ENCODE measurements around the gene RASSF7.

RASSF7 gene

DNA sequence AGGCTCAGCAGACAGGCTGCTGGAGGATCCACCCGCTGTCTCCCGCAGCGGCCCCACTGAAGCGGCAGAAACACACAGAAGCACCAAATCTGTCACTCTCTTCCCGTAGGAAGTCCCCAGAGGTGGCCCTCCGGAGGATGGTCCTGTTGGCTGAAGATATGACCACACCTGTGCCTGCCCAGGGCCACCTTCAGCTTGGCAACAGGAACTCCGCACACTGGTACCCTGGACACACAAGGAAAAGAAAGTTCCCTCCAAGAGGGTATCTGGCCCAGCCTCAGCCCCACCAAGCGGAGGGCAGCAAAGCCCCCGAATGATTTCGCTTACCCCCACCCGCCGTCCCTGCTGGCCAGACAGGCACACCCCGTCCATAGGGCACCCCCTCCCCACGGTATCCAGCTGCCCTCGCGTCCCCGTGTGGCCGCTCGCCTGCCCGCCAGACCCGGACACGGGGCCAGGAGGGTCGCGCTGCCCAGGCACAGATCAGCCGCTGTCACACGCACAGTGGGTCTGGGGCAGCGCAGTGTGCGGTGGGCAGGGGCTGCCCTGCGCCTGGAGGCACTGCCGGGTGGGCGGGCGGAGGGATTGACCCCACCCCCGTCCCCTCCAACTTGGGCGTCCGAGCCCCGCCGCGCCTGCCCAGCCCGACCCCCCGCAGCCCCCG lies 7.0 kb downstream of the RASSF7 start:
- TF ChIP-seq, protein P1, sequence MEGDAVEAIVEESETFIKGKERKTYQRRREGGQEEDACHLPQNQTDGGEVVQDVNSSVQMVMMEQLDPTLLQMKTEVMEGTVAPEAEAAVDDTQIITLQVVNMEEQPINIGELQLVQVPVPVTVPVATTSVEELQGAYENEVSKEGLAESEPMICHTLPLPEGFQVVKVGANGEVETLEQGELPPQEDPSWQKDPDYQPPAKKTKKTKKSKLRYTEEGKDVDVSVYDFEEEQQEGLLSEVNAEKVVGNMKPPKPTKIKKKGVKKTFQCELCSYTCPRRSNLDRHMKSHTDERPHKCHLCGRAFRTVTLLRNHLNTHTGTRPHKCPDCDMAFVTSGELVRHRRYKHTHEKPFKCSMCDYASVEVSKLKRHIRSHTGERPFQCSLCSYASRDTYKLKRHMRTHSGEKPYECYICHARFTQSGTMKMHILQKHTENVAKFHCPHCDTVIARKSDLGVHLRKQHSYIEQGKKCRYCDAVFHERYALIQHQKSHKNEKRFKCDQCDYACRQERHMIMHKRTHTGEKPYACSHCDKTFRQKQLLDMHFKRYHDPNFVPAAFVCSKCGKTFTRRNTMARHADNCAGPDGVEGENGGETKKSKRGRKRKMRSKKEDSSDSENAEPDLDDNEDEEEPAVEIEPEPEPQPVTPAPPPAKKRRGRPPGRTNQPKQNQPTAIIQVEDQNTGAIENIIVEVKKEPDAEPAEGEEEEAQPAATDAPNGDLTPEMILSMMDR (IDR thresholded peaks at IDR 0.05; ENCODE audit: insufficient read depth, low read length, poor library complexity, severe bottlenecking) = no peak
- TF ChIP-seq EZH2phosphoT487 (conservative IDR thresholded peaks at IDR 0.05; ENCODE audit: low read length) = no peak
- Histone ChIP-seq H3K36me3 (ENCODE audit: low read length) (no peaks in the 10 kb centered on the region), H3K4me2 (ENCODE audit: low read depth, low read length, poor library complexity, severe bottlenecking) (peak overlapping the region; percentile 65), H3K9ac (ENCODE audit: low read length) (peak overlapping the region; percentile 79), H2AFZ (ENCODE audit: low read depth, low read length, severe bottlenecking) (peak overlapping the region; percentile 65), H4K20me1 (ENCODE audit: low read depth, low read length) (no peaks in the 10 kb centered on the region), H3K27me3 (ENCODE audit: low read length) (no peaks in the 10 kb centered on the region), H3K79me2 (ENCODE audit: insufficient read depth, low read length) (no peaks in the 10 kb centered on the region), H3F3A (ENCODE audit: insufficient read depth) (no peaks in the 10 kb centered on the region; the same call in 1 of the 2 replicates), H3K9me2 (replicated peaks; ENCODE audit: insufficient read depth, low read length) (no peaks in the 10 kb centered on the region), H3K9me3 (ENCODE audit: insufficient read depth, low read length) (no peaks in the 10 kb centered on the region), H3K4me3 (ENCODE audit: insufficient read depth, low read length, poor library complexity, severe bottlenecking) (peak overlapping the region; percentile 64), H3K27ac (ENCODE audit: low read depth, low read length) (no peak overlapping the region)

DNA sequence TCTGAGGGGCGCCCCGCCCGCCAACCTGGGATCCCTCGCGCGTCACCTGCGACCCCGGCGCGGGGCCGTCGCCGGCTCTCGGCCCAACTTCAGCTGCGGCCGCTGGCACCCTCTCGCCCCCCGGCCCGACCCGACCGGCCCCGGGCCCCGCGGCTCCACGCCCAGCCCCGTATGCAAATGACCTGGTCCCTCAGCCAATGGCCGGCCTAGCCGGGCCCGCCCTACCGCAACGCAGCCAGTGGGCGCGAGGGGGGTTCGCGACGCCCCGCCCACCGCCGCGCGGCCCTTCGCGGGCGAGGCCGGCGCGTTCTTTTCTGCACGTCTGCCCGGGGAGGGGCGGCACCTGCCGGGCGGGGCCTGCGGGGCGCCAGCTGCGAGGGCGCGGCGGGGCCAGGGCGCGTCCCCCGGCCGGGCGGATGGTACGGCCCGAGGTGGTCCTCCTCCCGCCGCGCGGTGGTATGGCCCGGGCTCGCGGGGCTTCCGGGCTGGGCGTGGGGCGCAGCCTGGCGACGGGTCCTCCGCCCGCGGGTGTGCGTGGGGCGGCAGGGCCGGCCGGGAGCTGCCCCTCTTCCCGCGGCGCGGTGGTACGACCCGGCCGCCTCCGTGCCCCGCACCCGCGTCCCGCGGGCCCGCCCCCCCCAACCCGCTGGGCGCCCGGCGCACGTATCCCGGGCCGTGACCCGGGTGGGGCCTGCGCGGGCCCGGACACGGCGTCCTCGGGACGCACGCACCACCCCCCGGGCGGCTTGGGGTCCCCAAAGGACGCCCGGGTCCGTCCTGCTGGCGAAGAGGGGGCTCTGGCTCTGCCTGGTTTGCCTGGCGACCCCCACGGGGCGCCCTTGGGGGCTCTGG lies 7.8 kb downstream of the RASSF7 start:
- no peak for TF ChIP-seq EZH2phosphoT487 (conservative IDR thresholded peaks at IDR 0.05; ENCODE audit: low read length)
- TF ChIP-seq, protein P1 (IDR thresholded peaks at IDR 0.05; ENCODE audit: insufficient read depth, low read length, poor library complexity, severe bottlenecking) = no peak
- H3K9me2 ChIP-seq (replicated peaks; ENCODE audit: insufficient read depth, low read length) = no peaks in the 10 kb centered on the region
- no peaks in the 10 kb centered on the region; the same call in 1 of the 2 replicates for H3F3A ChIP-seq (ENCODE audit: insufficient read depth)
- H3K27ac ChIP-seq (ENCODE audit: low read depth, low read length) = peak overlapping the region; percentile 8; the same call in 1 of the 2 replicates
- no peaks in the 10 kb centered on the region for H4K20me1 ChIP-seq (ENCODE audit: low read depth, low read length)
- H3K9me3 ChIP-seq (ENCODE audit: insufficient read depth, low read length) = no peaks in the 10 kb centered on the region
- H3K4me2 ChIP-seq (ENCODE audit: low read depth, low read length, poor library complexity, severe bottlenecking) = peak overlapping the region; percentile 72
- no peaks in the 10 kb centered on the region for H3K27me3 ChIP-seq (ENCODE audit: low read length)
- H2AFZ ChIP-seq (ENCODE audit: low read depth, low read length, severe bottlenecking) = peak overlapping the region; percentile 65
- H3K9ac ChIP-seq (ENCODE audit: low read length) = peak overlapping the region; percentile 79
- peak overlapping the region; percentile 67 for H3K4me3 ChIP-seq (ENCODE audit: insufficient read depth, low read length, poor library complexity, severe bottlenecking)
- no peaks in the 10 kb centered on the region for H3K36me3 ChIP-seq (ENCODE audit: low read length)
- no peaks in the 10 kb centered on the region for H3K79me2 ChIP-seq (ENCODE audit: insufficient read depth, low read length)

DNA sequence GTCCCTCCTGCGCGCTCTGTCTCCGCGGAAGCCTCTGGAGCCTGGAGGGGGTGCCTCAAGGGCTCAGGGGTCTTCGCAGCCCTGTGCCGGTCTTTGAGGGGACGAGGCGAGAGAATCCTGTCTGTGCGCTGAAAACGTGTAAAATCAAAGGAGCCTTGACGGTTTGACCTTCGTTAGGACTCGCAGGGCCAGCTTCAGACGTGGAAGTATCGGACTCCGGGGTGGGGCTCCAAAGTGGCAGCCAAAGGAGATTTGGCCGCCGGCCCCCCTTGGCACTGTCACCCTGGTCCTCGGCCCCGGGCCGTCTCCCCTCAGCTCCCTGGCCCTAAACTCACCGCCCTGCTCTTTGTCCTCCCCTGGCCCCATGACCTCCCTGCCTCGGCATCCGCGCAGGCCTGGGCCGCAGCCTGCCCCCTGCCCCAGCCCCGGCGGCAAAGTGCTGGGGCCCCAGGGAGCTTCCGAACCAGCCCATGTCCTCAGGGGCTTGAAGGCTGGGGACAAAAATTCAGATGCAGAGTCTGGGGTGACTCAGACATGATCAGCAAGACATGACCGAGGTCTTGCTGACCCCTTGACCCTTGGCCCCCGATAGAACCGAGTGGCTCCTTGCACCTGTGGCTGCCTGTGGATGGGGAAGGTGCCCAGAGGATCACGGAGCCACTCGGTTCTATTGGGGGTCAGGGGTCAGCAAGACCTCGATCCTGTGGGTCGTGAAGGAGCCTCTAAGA lies 8.6 kb downstream of the RASSF7 start:
- TF ChIP-seq, protein P1 (IDR thresholded peaks at IDR 0.05; ENCODE audit: insufficient read depth, low read length, poor library complexity, severe bottlenecking) = no peak
- no peak for TF ChIP-seq EZH2phosphoT487 (conservative IDR thresholded peaks at IDR 0.05; ENCODE audit: low read length)
- Histone ChIP-seq H2AFZ (ENCODE audit: low read depth, low read length, severe bottlenecking) (peak overlapping the region; percentile 32), H3K79me2 (ENCODE audit: insufficient read depth, low read length) (no peaks in the 10 kb centered on the region), H3K4me3 (ENCODE audit: insufficient read depth, low read length, poor library complexity, severe bottlenecking) (peak overlapping the region; percentile 67), H3K27ac (ENCODE audit: low read depth, low read length) (peak overlapping the region; percentile 8; the same call in 1 of the 2 replicates), H3K9me3 (ENCODE audit: insufficient read depth, low read length) (no peaks in the 10 kb centered on the region), H3K9me2 (replicated peaks; ENCODE audit: insufficient read depth, low read length) (no peaks in the 10 kb centered on the region), H4K20me1 (ENCODE audit: low read depth, low read length) (no peaks in the 10 kb centered on the region), H3K4me2 (ENCODE audit: low read depth, low read length, poor library complexity, severe bottlenecking) (peak overlapping the region; percentile 72), H3F3A (ENCODE audit: insufficient read depth) (peaks cover under 1% of the 10 kb centered on the region; the same call in 1 of the 2 replicates), H3K9ac (ENCODE audit: low read length) (peak overlapping the region; percentile 79), H3K36me3 (ENCODE audit: low read length) (no peaks in the 10 kb centered on the region), H3K27me3 (ENCODE audit: low read length) (no peaks in the 10 kb centered on the region)
